Heart left ventricle (tissue), 13 donors: ENCODE data around the gene SLC5A10.

Experiments used
- CTCF ChIP-seq, 12 donors: fragments of 200-600 bp; sonication (generic) in 4 of 12; IDR thresholded peaks; one replicate each; pipeline versions ENCODE4 v1.5.0 to v1.8.0; 2018 to 2022; ENCODE audit warnings: antibody characterized with exemption in 12 of 12, mild to moderate bottlenecking in 5 of 12
- POLR2A ChIP-seq, 2 donors: fragments of 450-650 bp; IDR thresholded peaks; one replicate each; pipeline ENCODE4 v1.6.1; 2017; ENCODE audit warnings: antibody characterized with exemption in 2 of 2, mild to moderate bottlenecking in 2 of 2, moderate library complexity in 2 of 2
- donor health status: ischemic (EF 13 %, LVEDD 7.1; RV severe dilation, severe dysfunction).
- donor health status: DM: no; HTN: yes; CAD: no.
- donor health status: DM: no; HTN: no; CAD: no.
- donor health status: ischemic (EF 25% LVEDD 6.9; RV normal size, moderate dysfunction).
- donor health status: ischemic (EF 25% LVEDD 5.7; RV mildly dilated, moderate dysfunction).
- donor health status: ischemic (EF 35%, LVEDD 5.7; RV mildly dilated, moderate dysfunction).
- donor health status: nonischemic (EF 11% LVEDD 7.7; RV severe dilation, severe dysfunction).
- donor health status: DM: yes; HTN: yes; CAD: no.
- donor health status: PGD.
- donor health status: ischemic (EF 29% LVEDD 5.4; RV normal size, mild dysfunction).
- donor health status: nonischemic (EF 23%, LVEDD 6.1; RV moderate dilation, normal function).

GRCh38 chr17:18920911-18921441, 31.0 kb upstream of the SLC5A10 start:
- TF ChIP-seq POLR2A (IDR thresholded peaks at IDR 0.05) (no peak), CTCF (IDR thresholded peaks at IDR 0.05) (no peak)
